IMR-90 (cell line): ENCODE measurements around the gene BRD1.

ENCODE experiments used
- BHLHE40 ChIP-seq: fragments of 150-350 bp; IDR thresholded peaks from 2 replicates; pipeline ENCODE4 v1.6.1; 2016; ENCODE audit warnings: mild to moderate bottlenecking, low read depth, low read length
- CTCF ChIP-seq: conservative IDR thresholded peaks from 2 replicates; pipeline ENCODE4 v1.5.1; 2012; ENCODE audit warnings: mild to moderate bottlenecking, low read depth, low read length, improper control_type of control experiment
- FOS ChIP-seq: fragments of 150-350 bp; IDR thresholded peaks from 2 replicates; pipeline ENCODE4 v1.6.1; 2016; ENCODE audit warnings: low read depth, low read length
- MAZ ChIP-seq: IDR thresholded peaks from 2 replicates; pipeline ENCODE4 v1.6.1; 2012; ENCODE audit warnings: low read depth, mild to moderate bottlenecking, low read length, improper control_type of control experiment, moderate library complexity, borderline replicate concordance
- POLR2A ChIP-seq: IDR thresholded peaks from 2 replicates; pipeline ENCODE4 v1.6.1; 2012; ENCODE audit warnings: mild to moderate bottlenecking, low read depth, low read length
- RAD21 ChIP-seq: IDR thresholded peaks from 2 replicates; pipeline ENCODE4 v1.6.1; 2012; ENCODE audit warnings: low read length, improper control_type of control experiment
- RCOR1 ChIP-seq: IDR thresholded peaks from 2 replicates; pipeline ENCODE4 v1.6.1; 2012; ENCODE audit warnings: mild to moderate bottlenecking, low read length, improper control_type of control experiment; ENCODE audit not compliant: insufficient replicate concordance
- RFX5 ChIP-seq: IDR thresholded peaks from 2 replicates; pipeline ENCODE4 v1.8.0; 2012; ENCODE audit warnings: low read depth, mild to moderate bottlenecking, low read length, moderate library complexity
- SMC3 ChIP-seq: fragments of 150-350 bp; IDR thresholded peaks from 2 replicates; pipeline ENCODE4 v1.6.1; 2016; ENCODE audit warnings: low read depth, mild to moderate bottlenecking, antibody characterized with exemption, low read length, moderate library complexity
- TF ChIP-seq, protein P1 (sequence below): fragments of 150-350 bp; IDR thresholded peaks from 2 replicates; pipeline ENCODE4 v1.6.1; 2016; ENCODE audit warnings: low read depth, mild to moderate bottlenecking, low read length, moderate library complexity, borderline replicate concordance

DNA sequence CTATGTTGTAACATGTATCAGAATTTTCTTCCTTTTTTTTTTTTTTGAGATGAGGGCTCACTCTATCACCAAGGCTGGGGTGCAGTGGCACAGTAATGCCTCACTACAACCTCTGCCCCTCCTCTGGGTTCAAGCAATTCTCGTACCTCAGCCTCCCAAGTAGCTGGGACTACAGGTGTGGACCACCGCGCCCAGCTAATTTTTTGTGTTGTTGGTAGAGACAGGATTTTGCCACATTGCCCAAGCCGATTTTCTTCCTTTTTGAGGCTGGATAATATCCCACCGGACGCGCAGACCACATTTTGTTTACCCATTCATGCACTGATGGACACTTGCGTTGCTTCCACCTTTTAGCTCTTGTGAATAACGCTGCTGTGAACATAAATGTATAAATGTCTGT, 97.0 kb downstream of the BRD1 start:
- TF ChIP-seq CTCF (no peak), POLR2A (no peak), BHLHE40 (no peak), RAD21 (no peak), RFX5 (no peak), RCOR1 (no peak), FOS (no peak), MAZ (no peak), SMC3 (no peak)
- TF ChIP-seq, protein P1, sequence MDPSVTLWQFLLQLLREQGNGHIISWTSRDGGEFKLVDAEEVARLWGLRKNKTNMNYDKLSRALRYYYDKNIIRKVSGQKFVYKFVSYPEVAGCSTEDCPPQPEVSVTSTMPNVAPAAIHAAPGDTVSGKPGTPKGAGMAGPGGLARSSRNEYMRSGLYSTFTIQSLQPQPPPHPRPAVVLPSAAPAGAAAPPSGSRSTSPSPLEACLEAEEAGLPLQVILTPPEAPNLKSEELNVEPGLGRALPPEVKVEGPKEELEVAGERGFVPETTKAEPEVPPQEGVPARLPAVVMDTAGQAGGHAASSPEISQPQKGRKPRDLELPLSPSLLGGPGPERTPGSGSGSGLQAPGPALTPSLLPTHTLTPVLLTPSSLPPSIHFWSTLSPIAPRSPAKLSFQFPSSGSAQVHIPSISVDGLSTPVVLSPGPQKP: no peak
